LNCAP (cell line): Measurements from ENCODE around the gene RAMP3.

ENCODE experiments used
- TF ChIP-seq, protein P1 (sequence below): fragments of 450-650 bp; IDR thresholded peaks from 2 replicates; pipeline ENCODE4 v1.5.1; 2017; ENCODE audit warnings: mild to moderate bottlenecking

Gene RAMP3

DNA sequence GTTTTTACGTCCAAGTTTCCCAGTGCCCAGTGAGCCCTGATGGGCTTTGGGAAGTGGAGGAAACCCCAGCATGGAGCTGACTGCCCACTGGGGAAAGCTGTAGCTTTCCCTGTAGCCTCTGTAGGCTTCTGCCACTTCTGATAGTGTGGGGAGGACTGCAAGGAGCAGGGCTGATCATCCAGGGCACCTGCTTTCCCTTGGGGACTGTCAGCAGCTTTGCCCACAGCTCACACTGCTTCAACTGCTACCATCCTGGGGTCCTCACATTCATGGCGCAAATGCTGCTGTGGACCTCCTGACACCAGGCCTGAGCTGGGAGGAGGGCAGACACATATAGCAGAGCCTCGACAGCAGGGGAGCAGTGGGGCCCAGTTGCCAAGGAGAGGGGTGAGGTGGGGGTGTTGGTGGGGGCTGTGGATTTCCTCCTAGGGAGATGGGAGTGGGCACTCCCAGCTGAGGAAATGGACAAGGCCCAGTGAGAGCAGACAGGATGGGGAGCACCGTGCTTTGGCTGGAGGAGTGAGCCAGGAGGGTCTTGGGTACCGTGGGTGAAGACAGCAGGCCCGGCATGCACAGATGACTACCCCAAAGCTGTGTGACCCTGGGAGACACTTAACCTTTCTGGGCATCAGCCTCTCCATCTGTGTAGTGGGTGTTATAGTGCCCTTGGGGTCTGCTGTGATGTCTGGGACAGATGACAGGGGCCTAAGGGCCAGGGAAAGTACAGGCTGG is 16.2 kb downstream of the RAMP3 start:
- TF ChIP-seq, protein P1, sequence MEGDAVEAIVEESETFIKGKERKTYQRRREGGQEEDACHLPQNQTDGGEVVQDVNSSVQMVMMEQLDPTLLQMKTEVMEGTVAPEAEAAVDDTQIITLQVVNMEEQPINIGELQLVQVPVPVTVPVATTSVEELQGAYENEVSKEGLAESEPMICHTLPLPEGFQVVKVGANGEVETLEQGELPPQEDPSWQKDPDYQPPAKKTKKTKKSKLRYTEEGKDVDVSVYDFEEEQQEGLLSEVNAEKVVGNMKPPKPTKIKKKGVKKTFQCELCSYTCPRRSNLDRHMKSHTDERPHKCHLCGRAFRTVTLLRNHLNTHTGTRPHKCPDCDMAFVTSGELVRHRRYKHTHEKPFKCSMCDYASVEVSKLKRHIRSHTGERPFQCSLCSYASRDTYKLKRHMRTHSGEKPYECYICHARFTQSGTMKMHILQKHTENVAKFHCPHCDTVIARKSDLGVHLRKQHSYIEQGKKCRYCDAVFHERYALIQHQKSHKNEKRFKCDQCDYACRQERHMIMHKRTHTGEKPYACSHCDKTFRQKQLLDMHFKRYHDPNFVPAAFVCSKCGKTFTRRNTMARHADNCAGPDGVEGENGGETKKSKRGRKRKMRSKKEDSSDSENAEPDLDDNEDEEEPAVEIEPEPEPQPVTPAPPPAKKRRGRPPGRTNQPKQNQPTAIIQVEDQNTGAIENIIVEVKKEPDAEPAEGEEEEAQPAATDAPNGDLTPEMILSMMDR = no peak

DNA sequence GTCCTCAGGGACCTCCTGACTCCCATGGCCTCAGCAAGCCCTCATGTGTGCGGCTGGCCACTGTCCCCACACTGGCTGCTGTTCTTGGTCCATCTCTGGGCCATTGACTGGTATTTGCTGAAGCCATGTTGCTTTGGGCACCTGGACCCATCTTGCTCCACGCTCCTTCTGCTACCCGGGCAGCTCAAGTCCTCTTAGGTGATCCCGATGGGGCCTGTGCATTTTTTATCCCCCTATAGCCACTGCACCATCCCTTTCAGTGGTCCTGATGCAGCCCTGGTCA is 16.7 kb downstream of the RAMP3 start:
- TF ChIP-seq, protein P1 = no peak

DNA sequence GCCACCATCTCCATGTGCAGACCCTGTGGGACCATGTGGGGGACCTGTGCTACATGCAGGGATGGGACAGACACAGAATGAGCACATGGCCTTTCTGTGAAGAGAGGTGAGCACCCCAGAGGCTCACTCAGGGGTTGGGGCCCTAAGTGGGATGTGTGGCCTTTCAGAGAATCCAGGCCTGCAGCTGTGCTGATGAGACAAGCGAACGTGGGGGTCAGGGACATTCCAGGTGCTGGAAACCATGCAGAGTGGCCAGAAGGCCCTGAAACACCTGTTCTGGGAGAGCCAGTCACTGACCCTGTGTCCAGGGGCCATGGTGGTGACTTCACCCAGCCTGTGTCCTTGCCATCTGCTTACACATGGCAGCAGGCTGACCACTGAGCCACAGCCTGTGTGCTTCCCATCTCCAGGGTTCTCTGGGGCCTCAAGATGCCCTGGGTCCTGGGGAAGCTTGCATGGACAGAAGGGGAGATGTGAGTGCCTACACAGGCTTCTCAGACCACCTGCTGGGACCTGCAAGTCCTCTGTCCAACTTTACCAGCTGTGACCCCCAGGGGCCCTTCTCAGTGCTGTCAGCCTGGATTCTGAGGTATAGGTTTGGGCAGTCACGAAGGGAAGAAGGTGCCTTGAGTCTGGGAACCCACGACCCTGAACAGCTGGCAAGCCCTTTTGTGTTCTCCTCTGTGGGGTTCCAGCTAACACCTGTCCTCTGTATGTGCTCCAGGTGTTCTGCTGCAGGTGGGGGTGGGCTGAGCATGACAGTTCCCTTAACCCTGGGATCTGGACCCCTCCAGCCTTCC is 17.6 kb downstream of the RAMP3 start:
- TF ChIP-seq, protein P1 = no peak

DNA sequence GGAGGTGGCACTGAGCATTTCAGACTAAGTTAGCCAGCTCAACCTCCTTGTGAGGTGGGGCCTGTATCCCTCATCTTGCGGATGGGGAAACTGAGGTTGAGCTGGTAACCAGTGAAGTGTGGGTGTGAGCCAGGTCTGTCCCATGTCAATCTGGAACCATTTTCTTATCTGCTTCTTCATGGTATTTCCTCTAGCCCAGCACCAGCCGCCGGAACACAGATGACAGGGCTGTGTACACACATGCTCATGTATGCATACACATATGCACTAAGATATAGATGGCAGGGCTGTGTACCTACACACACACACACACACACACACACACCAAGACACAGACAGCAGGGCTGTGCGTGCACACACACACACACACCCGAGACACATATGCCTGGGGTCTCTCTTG is 18.5 kb downstream of the RAMP3 start:
- TF ChIP-seq, protein P1 = no peak

DNA sequence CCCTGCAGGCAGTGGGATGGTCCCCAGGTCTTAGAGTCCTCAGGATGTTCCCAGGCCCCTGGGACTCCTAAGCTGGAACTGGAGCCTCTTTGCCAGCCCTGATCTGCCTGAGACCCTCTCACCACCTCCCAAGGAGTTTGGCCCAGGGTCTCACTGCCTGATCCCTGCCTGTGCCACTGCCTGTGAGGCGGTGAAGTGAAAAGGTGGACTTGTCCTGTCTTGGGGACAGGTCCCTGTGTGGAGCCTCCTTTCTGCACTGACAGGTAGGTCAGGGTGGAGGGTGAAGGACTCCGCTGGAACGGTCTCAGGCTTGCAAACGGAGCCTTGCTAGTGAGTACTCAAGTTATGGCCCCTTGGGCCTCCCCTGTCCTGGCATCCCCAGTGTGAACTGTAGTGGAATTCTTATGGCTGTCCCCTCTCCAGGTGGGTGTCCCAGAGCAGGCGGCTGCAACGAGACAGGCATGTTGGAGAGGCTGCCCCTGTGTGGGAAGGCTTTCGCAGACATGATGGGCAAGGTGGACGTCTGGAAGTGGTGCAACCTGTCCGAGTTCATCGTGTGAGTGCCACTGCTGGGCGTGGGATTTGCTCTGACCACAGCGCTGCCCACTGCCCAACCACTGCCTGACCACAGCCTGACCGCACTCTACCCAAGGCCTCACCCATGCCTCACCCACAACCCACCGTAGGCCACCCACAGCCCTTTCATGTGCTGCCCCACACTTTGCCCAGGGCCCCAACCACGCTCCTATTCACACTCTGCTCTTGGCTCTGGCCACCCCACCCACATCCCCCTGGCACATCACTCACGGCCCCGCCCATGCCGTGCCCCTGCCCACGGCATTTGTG is 19.5 kb downstream of the RAMP3 start:
- TF ChIP-seq, protein P1 = no peak

DNA sequence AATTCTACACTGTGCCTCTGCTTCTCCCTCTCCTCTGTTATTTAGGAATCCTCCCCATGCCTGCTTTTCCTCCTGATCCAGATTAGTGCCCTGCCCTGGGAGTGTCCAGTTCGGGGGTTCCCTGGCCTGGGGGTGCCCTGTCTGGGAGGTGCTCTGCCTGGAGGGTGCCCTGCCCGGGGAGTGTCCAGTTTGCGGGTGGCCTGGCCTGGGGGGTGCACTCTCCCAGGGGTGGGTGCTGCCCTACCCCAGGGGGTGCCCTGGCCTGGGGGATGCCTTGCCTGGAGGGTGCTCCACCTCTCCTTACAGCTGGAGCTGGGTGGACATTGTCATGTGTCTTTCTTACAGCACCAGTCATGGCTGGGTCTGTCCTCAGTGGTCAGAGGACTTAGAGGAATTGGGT is 20.2 kb downstream of the RAMP3 start:
- TF ChIP-seq, protein P1 = no peak

DNA sequence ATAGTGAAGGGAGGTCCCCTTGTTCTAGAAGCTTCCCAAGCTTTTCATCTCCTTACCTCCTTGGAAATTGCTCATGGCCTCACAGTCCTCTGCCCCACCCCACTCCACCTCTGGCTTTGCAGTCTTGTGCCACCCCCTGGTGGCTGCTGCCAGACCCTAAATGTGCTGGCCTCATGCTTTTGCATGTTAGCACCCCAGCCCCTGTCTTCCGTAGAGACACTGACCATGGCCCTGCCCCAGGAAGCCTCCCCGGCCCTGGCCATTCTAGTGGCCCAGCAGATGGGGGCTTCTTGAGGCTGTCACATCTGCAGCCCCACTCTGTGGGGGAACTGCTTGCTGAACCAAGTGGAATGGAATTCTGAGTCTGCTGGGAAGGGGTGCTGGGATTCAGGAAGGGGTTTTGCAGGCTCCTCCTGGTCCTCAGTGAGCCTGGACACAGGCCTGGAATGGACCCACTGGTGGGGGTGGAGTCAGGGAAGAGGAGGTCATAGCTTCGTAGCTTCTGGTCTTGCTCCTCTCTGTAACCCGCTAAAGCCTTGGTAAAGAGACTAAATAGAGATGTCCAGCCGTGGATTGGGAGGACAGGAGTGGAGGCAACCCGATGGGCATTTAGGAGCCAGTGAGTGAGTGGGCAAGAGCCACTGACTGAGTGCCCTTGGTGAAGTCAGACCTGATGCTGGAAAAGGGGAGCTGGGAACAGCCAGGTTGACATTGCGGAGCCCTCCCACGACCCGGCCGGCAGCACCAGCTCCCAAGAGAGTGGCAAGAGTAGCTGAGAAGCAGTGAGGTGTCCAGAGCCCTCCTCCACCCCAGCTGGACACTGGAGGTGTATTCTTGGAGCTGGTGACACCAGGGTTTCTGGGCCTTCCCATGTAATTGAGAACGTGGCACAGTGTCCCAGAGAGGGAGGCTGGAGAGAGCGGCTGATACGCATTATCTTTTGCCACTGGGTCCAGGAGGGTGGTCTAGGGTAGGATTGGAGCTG is 20.9 kb downstream of the RAMP3 start:
- TF ChIP-seq, protein P1 = no peak
